H54 (cell line): ENCODE results near the gene GNB4.

Experiments
- DNase-seq: peaks from one replicate; pipeline ENCODE4 v3.0.0; 2011; ENCODE audit warnings: low spot score, mixed read lengths; ENCODE audit not compliant: insufficient read length
- FAIRE-seq: peaks from 3 replicates; lab custom pipeline; 2011; peaks lifted over from hg19 to GRCh38; lab: Jason Lieb, UNC
- POLR2A ChIP-seq: IDR thresholded peaks from 2 replicates; pipeline ENCODE4 v1.6.1; 2011; ENCODE audit warnings: low read depth, mild to moderate bottlenecking, low read length

Gene GNB4

GRCh38 chr3:179451265-179452175 lies at the start of gene GNB4:
Gene GNB4 (minus strand): TSS chr3:179451470. CDS start chr3:179426200, 25,270 bp downstream.
- DNase-seq = peak; percentile 92
- FAIRE-seq = peak; percentile 75

GRCh38 chr3:179495483-179495882 lies 44.2 kb upstream of the GNB4 start:
- FAIRE-seq = no peak
- no peak for TF ChIP-seq POLR2A
- DNase-seq = no peak

More at GRCh38 chr3:179451265-179452175, at the start of gene GNB4:
- peak; percentile 96 for TF ChIP-seq POLR2A

GRCh38 chr3:179493260-179493659 lies 42.0 kb upstream of the GNB4 start:
- FAIRE-seq = no peak
- TF ChIP-seq POLR2A = no peak
- no peak for DNase-seq

- DNase-seq (no peak), FAIRE-seq (no peak)
- no peak for TF ChIP-seq POLR2A
Measured at GRCh38 chr3:179488213-179488612, 36.9 kb upstream of the GNB4 start.

GRCh38 chr3:179486806-179487205 lies 35.5 kb upstream of the GNB4 start:
- TF ChIP-seq POLR2A = no peak
- FAIRE-seq = no peak
- DNase-seq = no peak

- no peak for DNase-seq
- no peak for TF ChIP-seq POLR2A
- no peak for FAIRE-seq
Measured at GRCh38 chr3:179482857-179483256, 31.6 kb upstream of the GNB4 start.

GRCh38 chr3:179476215-179476614 lies 24.9 kb upstream of the GNB4 start:
- FAIRE-seq (no peak), DNase-seq (no peak)
- TF ChIP-seq POLR2A = no peak

- no peak for FAIRE-seq
Measured at GRCh38 chr3:179474480-179474879, 23.2 kb upstream of the GNB4 start.

GRCh38 chr3:179473565-179473964 lies 22.3 kb upstream of the GNB4 start:
- no peak for FAIRE-seq

More at GRCh38 chr3:179474480-179474879, 23.2 kb upstream of the GNB4 start:
- no peak for TF ChIP-seq POLR2A
- no peak for DNase-seq

GRCh38 chr3:179464323-179465092 lies 13.2 kb upstream of the GNB4 start:
- no peak for TF ChIP-seq POLR2A
- FAIRE-seq (no peak), DNase-seq (no peak)

More at GRCh38 chr3:179473565-179473964, 22.3 kb upstream of the GNB4 start:
- no peak for DNase-seq
- no peak for TF ChIP-seq POLR2A

GRCh38 chr3:179463319-179463718 lies 12.0 kb upstream of the GNB4 start:
- FAIRE-seq = no peak
- DNase-seq = no peak
- no peak for TF ChIP-seq POLR2A

GRCh38 chr3:179460260-179460659 lies 9.0 kb upstream of the GNB4 start:
- DNase-seq (no peak), FAIRE-seq (no peak)
- no peak for TF ChIP-seq POLR2A

GRCh38 chr3:179455954-179456353 lies 4.7 kb upstream of the GNB4 start:
- TF ChIP-seq POLR2A = no peak
- DNase-seq (no peak), FAIRE-seq (peak; percentile 80)

GRCh38 chr3:179454887-179455286 lies 3.6 kb upstream of the GNB4 start:
- no peak for DNase-seq
- FAIRE-seq = peak; percentile 55
- TF ChIP-seq POLR2A = no peak

- FAIRE-seq (no peak), DNase-seq (no peak)
- no peak for TF ChIP-seq POLR2A
Measured at GRCh38 chr3:179453967-179454366, 2.7 kb upstream of the GNB4 start.
